GM19397 (cell line): Measurements from ENCODE around the gene CD34.

Source experiments
- ATAC-seq: cut with Tn5 transposase; IDR thresholded peaks from one replicate; pipeline ENCODE4 v1.9.1; 2021; ENCODE audit warnings: mild to moderate bottlenecking, moderate library complexity; ENCODE audit not compliant: unreplicated experiment

Gene CD34

GRCh38 chr1:207901041-207901653 is 9.8 kb downstream of the CD34 start:
- ATAC-seq, result no peak

- no peak for ATAC-seq
These were observed 12.1 kb downstream of the CD34 start for GRCh38 chr1:207898836-207899235.

GRCh38 chr1:207898260-207898659 is 12.7 kb downstream of the CD34 start:
- ATAC-seq, result no peak

GRCh38 chr1:207897188-207897587 is 13.7 kb downstream of the CD34 start:
- ATAC-seq, result no peak

- no peak for ATAC-seq
These were observed 14.4 kb downstream of the CD34 start for GRCh38 chr1:207896547-207896946.

- ATAC-seq, result no peak
These were observed 16.2 kb downstream of the CD34 start for GRCh38 chr1:207894704-207895103.

- ATAC-seq, result no peak
These were observed 17.0 kb downstream of the CD34 start for GRCh38 chr1:207893737-207894582.

- ATAC-seq, result no peak
These were observed 18.2 kb downstream of the CD34 start for GRCh38 chr1:207892764-207893163.

GRCh38 chr1:207891148-207891547 is 19.8 kb downstream of the CD34 start:
- no peak for ATAC-seq

- ATAC-seq, result no peak
These were observed 20.7 kb downstream of the CD34 start for GRCh38 chr1:207890136-207890738.

- ATAC-seq, result no peak
These were observed 22.3 kb downstream of the CD34 start for GRCh38 chr1:207888652-207889051.

- no peak for ATAC-seq
These were observed 23.3 kb downstream of the CD34 start for GRCh38 chr1:207887542-207888201.

GRCh38 chr1:207886227-207886626 is 24.7 kb downstream of the CD34 start:
- ATAC-seq, result no peak

- ATAC-seq, result peak; percentile 62
These were observed 25.5 kb downstream of the CD34 start for GRCh38 chr1:207885129-207886032.

GRCh38 chr1:207884266-207885029 is 26.5 kb downstream of the CD34 start:
- no peak for ATAC-seq

- no peak for ATAC-seq
These were observed 27.2 kb downstream of the CD34 start for GRCh38 chr1:207883660-207884250.

- ATAC-seq, result no peak
These were observed 27.7 kb downstream of the CD34 start for GRCh38 chr1:207883104-207883651.

- no peak for ATAC-seq
These were observed 28.2 kb downstream of the CD34 start for GRCh38 chr1:207882692-207883091.

GRCh38 chr1:207878939-207879338 is 32.0 kb downstream of the CD34 start:
- no peak for ATAC-seq
